Ovary (tissue), 3 donors: Measurements from ENCODE around the gene PADI3.

Source experiments
- CTCF ChIP-seq, 3 donors: fragments of 450-650 bp in 2 of 3; fragments of 200-600 bp in 1 of 3; IDR thresholded peaks; one replicate each; pipeline versions ENCODE4 v1.5.1 to v1.8.0; 2016 to 2022; ENCODE audit warnings: antibody characterized with exemption in 3 of 3, mild to moderate bottlenecking in 1 of 3
- POLR2A ChIP-seq: fragments of 450-650 bp; IDR thresholded peaks from one replicate; pipeline ENCODE4 v1.6.1; 2017; ENCODE audit warnings: antibody characterized with exemption, mild to moderate bottlenecking, moderate library complexity
- donor health status: DM: no; HTN: no; CAD: no.

GRCh38 chr1:17237561-17237903, 11.4 kb upstream of the PADI3 start:
- TF ChIP-seq CTCF (IDR thresholded peaks at IDR 0.05) (no peak), POLR2A (no peak)
